NCI-H128 (cell line): ENCODE results near the gene SLC25A23.
"Not testable (repeated sequence)": the region's sequence is repeated elsewhere in the genome, so short reads cannot be mapped to it uniquely, and the experiment has no call there.

Experiments
- DNase-seq: peaks from one replicate; lab custom pipeline; 2025; ENCODE audit not compliant: unreplicated experiment; lab: John Stamatoyannopoulos, UW

SLC25A23 gene

DNA sequence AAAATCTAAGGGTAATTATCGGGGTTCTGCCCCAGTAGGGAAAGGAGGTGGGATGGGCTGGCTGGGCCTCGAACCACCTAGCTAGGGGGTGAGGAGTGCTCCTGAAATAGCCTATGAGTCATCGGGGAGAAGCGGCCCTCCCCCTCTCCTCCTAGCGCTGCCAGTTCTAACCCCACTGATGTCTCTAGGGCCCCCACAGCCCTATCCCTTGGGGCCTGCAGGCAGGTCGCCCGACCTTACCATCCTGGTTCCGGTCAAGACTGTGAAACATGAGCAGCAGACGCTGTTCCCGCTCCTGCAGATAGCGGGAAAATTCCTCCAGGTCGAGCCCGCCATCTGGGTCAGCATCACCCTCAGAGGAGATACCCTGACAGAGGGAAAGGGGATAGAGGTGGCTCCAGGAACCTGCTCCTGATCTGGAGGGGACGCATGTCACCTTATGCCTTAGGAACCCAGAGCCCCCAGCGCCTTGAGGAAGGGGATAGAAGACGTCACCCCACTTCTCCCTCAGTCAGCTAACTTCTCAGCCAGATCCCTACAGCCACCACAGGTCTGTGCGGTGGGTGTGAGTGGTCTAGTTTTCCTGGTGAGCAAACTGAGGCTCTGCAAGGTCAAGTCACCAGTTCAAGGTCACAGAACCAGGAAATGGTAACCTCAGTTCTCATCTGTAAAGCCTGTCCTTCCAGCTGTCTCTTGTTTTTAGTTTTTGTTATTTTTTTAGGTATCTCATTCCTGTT lies 1.5 kb downstream of the SLC25A23 start:
- DNase-seq: no peak

GRCh38 chr19:6455924-6456323 lies 3.7 kb downstream of the SLC25A23 start:
- DNase-seq: no peak

GRCh38 chr19:6453951-6454565 lies 5.5 kb downstream of the SLC25A23 start:
- DNase-seq: no peak

GRCh38 chr19:6452899-6453298 lies 6.7 kb downstream of the SLC25A23 start:
- no peak for DNase-seq

DNA sequence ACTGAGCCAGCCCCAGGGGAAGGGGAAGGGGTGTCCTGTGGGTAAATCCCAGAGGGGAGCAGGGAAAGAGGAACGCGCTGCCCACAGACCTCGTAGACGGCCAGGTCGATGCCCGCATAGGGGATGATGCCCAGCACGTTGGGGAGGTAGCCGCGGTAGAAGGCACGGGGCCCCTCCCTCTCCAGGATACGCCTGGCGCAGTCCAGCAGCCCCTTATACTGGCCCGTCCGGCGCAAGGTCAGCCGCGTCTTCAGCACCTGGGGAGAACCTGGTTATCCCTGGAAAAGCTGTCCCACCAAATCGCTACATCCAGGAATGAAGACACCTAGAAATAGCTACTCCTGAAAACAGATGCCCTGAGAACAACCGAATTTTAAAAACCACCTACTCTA lies 7.4 kb downstream of the SLC25A23 start:
- DNase-seq: no peak

DNA sequence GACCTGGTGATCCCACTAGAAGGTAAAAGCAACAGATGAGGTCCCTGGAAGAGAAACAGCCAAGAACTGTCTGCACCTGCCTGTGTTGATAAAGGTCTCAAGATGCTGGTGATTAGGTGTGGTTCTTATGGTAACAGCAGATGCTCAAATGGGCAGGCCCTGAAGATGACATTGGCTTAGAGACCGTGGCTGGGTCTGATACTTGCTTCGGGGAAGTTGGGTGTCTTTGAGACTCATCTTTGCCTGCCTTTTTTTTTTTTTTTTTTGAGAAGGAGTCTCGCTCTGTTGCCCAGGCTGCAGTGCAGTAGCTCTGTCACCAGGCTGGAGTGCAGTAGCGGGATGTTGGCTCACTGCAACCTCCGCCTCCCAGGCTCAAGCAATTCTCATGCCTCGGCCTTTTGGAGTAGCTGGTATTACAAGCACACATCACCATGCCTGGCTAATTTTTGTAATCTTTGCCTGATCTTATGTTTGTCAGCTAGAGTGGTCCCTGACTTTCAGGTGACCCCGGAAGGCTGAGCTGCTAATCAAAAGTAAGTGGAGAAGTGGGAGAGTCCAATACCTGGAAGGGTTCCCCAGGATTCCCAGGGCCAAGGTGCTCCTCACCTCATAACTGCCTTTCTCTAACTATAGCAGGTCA lies 7.9 kb downstream of the SLC25A23 start:
- DNase-seq: no peak

DNA sequence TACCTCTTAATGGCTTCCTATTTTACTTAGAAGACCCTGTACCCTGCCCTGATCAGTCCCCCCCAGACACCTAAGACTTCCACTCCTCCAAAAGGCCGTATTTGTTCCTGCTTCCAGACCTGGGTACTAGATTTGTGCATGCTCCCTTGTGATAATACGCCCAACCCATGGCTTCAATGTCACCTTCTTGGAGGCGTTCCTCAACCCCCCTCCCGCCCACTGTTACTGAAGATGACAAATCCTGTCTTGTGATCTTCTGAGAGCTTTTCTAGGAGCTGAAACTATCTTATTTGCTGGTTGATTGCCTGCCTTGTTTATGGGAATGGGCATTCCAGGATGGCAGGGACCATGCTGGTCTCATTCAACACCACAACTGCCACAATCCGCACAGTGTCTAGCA lies 9.4 kb downstream of the SLC25A23 start:
- DNase-seq: no peak

DNA sequence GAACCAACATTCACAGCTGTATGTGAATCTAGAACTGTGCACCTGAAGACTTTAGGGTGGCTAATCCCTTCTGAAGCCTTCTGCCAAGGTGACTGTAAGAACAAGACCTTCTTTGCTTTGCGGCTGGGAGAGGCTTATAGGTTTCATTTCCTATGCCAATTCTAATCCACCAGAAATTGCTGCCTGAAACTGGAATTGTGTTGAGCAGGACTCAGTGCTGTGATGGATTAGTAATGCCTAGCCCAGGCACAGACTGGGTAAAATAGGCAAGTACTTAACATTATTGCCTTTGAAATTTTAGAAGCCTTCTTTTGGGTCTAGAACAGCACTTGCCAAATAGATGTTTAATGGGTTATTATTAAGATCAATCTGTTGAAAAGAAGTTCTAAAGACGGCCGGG lies 11.5 kb downstream of the SLC25A23 start:
- DNase-seq: no peak

DNA sequence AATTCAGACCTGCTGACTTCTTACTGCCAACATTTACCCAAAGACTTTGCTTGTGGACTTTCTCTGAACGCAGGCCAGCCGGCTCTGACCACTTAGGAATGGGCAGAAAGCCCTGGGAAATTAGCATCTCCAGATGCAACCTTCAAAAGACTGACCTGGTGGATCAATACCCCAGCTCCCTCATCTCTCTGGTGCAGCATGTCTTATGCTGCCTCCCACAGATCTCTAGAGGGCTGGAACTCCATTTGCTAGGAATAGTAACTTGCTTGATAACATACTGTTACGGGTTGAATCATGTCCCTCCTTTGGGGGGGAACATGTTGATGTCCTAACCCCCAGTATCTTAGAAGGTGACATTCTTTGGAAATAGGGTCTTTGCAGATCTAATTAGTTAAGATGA lies 13.1 kb downstream of the SLC25A23 start:
- DNase-seq: no peak

- no peak for DNase-seq
These were observed 15.6 kb downstream of the SLC25A23 start for GRCh38 chr19:6443986-6444385.

GRCh38 chr19:6442087-6442688 lies 17.4 kb downstream of the SLC25A23 start:
- DNase-seq: no peak

DNA sequence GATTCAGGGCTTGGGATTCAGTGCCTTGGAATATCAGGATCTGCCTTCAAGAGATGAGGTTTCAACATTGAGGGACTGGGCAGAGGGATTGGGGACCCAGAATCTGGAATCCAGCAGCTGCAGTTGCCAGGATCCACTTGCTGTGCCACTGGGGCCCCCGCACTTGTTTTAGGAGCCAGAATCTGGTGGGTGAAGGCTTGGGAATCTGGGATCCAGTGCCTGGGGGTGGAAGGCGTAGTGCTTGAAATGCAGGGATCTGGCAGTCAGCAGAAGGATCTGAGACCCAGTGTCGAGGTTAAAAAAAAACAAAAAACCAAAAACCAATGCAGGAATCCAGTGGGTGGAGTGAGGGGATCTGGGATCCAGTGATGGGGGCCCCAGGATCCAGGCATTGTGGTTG lies 18.7 kb downstream of the SLC25A23 start:
- no peak for DNase-seq

DNA sequence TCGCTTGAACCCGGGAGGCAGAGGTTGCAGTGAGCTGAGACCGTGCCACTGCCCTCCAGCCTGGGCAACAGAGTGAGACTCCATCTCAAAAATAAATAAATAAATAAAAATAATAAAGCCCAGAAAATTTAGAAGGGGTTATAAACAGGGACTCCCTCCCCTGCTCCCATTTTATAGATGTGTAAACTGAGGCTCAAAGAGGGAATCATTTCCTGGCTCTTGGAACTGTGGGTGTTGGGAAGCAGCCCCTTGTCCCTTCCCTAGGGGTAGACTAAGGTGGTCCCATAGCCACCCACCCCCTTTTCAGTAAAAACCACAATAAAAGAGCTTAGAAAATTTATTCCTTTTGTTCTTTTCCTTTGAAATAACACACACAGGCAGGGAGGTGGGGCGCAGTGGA lies 19.8 kb downstream of the SLC25A23 start:
- no peak for DNase-seq

GRCh38 chr19:6433663-6434062 lies 25.9 kb downstream of the SLC25A23 start, which contains the start of gene SLC25A41:
Gene SLC25A41, minus strand, starts transcription at chr19:6433763. Its CDS starts 70 bp downstream, at chr19:6433693.
- DNase-seq: no peak

GRCh38 chr19:6433165-6433564 lies 26.4 kb downstream of the SLC25A23 start:
- no peak for DNase-seq

DNA sequence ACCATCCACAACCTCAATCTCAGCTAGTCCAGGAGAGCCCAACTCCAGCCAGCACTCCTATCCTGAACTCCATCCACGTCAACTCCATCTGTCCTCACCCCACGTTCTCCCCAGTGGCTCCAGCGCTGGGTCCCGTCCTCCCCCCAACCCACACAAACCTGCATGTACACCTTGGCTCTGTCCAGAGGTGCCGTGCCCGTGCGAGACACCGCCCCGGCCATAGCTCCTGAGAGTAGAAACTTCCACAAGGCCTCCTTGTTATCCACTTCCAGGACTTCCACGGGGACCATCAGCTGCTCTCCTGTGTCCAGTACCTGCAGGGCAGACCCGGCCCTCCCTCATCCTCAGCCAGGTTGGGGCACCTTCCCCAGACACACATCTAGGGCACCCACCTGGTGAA lies 27.7 kb downstream of the SLC25A23 start:
- DNase-seq: no peak

- no peak for DNase-seq
These were observed 30.0 kb downstream of the SLC25A23 start for GRCh38 chr19:6429419-6430221.

DNA sequence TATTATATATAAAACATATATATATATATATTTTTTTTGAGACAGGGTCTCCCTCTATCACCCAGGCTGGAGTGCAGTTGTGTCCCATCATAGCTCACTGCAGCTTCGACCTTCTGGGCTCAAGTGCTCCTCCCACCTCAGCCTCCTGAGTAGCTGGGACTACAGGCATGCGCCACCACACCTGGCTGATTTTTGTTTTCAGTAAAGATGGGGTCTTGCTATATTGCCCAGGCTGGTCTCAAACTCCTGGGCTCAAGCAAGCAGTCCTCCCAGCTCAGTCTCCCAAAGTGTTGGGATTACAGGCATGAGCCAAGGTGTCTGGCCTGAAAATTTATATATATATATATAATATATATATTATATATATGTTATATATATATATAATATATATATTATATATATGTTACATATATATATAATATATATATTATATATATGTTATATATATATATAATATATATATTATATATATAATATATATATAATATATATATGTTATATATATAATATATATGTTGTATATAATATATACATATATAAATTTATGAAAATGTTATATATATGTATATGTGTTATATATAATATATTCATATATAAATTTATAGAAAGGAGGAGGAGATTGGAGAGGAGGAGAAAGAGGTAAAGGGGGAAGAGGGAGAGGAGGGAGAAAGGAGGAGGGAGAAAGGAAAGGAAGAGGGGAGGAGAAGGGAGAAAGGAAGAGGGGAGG lies 30.7 kb downstream of the SLC25A23 start:
- not testable (repeated sequence) for DNase-seq

DNA sequence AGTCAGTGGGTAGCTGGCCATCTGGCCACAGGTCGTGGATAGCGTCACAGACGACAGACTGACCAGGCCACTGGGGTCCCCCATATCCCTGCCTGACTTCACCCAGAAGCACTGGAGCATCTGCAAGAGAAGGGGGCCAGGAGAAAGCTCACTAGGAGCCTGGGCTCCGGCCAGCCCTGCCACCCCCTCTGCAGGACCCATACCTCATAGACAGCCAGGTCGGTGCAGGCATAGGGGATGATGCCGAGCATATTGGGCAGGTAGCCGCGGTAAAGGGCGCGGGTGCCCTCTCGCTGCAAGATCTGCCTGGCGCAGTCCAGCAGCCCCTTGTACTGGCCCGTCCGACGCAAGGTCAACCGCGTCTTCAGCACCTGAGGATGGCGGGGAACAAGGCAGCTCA lies 32.5 kb downstream of the SLC25A23 start:
- no peak for DNase-seq
